ENCODE data around the gene GEN1.

DNA sequence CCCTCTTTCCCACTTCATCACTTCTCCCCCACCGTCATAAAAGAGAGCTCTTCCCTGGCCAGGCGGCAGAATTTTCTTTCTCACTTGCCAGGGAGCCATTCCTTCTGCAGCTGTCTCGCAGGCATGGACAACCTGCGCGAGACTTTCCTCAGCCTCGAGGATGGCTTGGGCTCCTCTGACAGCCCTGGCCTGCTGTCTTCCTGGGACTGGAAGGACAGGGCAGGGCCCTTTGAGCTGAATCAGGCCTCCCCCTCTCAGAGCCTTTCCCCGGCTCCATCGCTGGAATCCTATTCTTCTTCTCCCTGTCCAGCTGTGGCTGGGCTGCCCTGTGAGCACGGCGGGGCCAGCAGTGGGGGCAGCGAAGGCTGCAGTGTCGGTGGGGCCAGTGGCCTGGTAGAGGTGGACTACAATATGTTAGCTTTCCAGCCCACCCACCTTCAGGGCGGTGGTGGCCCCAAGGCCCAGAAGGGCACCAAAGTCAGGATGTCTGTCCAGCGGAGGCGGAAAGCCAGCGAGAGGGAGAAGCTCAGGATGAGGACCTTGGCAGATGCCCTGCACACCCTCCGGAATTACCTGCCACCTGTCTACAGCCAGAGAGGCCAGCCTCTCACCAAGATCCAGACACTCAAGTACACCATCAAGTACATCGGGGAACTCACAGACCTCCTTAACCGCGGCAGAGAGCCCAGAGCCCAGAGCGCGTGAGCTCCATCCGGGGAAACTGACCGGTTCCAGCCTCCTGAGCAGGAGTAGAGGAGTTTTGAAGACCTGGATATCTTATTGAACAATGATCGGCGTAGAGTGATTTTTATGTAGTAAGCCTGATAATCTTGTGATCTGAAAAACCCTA, 62.7 kb downstream of the GEN1 start, which contains the start of gene MSGN1:
- TF ChIP-seq TAF1 (IDR thresholded peaks at IDR 0.05; ENCODE audit: low read depth): no peak
- no peak for TF ChIP-seq CTCF (IDR thresholded peaks at IDR 0.05; ENCODE audit: poor library complexity, severe bottlenecking)
- TF ChIP-seq, protein P1, sequence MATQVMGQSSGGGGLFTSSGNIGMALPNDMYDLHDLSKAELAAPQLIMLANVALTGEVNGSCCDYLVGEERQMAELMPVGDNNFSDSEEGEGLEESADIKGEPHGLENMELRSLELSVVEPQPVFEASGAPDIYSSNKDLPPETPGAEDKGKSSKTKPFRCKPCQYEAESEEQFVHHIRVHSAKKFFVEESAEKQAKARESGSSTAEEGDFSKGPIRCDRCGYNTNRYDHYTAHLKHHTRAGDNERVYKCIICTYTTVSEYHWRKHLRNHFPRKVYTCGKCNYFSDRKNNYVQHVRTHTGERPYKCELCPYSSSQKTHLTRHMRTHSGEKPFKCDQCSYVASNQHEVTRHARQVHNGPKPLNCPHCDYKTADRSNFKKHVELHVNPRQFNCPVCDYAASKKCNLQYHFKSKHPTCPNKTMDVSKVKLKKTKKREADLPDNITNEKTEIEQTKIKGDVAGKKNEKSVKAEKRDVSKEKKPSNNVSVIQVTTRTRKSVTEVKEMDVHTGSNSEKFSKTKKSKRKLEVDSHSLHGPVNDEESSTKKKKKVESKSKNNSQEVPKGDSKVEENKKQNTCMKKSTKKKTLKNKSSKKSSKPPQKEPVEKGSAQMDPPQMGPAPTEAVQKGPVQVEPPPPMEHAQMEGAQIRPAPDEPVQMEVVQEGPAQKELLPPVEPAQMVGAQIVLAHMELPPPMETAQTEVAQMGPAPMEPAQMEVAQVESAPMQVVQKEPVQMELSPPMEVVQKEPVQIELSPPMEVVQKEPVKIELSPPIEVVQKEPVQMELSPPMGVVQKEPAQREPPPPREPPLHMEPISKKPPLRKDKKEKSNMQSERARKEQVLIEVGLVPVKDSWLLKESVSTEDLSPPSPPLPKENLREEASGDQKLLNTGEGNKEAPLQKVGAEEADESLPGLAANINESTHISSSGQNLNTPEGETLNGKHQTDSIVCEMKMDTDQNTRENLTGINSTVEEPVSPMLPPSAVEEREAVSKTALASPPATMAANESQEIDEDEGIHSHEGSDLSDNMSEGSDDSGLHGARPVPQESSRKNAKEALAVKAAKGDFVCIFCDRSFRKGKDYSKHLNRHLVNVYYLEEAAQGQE (IDR thresholded peaks at IDR 0.05; ENCODE audit: borderline replicate concordance): no peak
- TF ChIP-seq EZH2 (IDR thresholded peaks at IDR 0.05; ENCODE audit: borderline replicate concordance, insufficient read depth, low read length, poor library complexity, severe bottlenecking): no peak

All from neural cell (in vitro differentiated cells).